HG03565 (cell line): ENCODE measurements around the gene ANAPC1.
A peak's percentile ranks its signal among the peaks of the same experiment; 100 is the strongest.
"Not testable (repeated sequence)": the region's sequence is repeated elsewhere in the genome, so short reads cannot be mapped to it uniquely, and the experiment has no call there.

Experiments used
- ATAC-seq: cut with Tn5 transposase; IDR thresholded peaks from one replicate; pipeline ENCODE4 v1.9.1; 2021; ENCODE audit warnings: mild to moderate bottlenecking, moderate library complexity; ENCODE audit not compliant: unreplicated experiment

ANAPC1 gene

GRCh38 chr2:111830479-111830878, 53.5 kb downstream of the ANAPC1 start:
- peak; percentile 87 for ATAC-seq

DNA sequence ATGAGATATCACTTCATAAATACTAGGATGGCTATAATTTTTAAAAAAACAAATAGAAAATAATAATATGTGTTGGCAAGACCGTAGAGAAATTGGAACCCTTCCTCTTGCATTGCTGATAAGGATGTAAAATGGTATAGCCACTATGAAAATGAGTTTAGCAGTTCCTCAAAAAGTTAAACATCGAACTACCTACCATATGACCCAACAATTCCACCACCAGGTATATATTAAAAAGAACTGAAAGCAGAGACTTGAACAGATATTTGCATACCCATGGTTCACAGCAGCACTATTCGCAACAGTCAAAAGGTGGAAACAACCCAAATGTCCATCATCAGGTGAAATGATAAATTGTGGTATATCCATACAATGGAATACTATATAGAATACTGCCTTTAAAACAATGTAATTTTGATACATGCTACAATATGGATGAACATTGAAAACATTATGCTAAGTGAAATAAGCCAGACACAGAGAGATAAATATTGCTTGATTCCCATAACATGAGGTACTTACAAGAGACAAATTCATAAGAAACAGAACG, 55.7 kb downstream of the ANAPC1 start:
- ATAC-seq, result not testable (repeated sequence)

GRCh38 chr2:111812970-111813622, 70.9 kb downstream of the ANAPC1 start:
- not testable (repeated sequence) for ATAC-seq

DNA sequence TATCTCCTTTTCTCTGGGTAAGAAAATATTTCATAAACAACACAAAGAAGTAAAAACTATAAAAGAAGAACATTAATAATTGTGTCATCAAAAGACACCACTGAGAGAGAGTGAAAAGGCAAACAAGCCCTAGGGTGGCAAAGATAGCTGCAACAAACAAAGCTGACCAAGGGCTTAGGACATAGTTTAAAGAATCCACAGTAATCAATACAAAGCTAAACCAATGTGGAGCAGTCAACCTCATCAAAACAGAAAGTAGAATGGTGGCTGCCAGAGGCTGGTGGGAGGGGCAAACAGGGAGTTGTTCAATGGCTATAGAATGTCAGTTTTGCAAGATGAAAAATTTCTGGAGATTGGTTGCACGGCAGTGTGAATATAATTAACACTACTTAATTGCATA, 93.4 kb downstream of the ANAPC1 start:
- ATAC-seq, result not testable (repeated sequence)

DNA sequence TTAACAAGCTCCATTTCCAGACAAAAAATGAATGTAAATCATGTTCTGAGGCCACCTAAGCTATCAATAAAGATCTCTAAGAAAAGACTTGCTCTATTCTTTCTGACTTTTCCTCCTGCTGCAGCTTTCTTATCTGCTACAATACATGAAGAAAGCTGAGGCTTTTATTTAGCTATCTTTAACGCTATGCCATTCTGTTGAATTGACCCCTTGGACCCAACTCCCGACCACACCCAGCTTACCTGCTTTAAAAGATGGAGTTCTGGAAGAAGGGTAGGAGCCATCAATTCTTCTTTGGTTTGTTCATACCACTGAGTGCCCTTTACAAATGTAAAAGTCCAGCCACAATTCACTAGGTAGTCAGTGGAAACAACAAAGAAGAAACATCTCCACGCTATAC, 99.9 kb downstream of the ANAPC1 start:
- not testable (repeated sequence) for ATAC-seq

DNA sequence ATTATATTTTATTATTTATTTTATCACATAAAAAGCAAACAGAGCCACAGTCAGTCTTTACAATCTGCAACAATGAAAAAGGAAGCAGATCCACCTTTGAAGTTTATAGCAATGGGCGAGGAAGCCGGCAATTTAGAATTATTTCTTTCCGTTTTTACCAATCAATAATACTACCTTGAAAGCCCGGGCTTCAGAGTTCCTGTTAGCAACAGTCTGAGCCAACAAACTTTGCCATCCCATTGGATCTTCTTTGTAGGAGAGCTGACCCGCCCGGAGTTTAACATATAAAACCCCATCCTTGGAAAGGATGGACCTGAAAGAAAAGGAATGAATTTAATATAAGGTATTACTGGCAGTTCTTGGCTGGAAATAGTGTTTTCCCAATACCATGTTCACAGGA, 101.8 kb downstream of the ANAPC1 start:
- not testable (repeated sequence) for ATAC-seq

- ATAC-seq, result not testable (repeated sequence)
Measured at GRCh38 chr2:111781443-111782094, 102.4 kb downstream of the ANAPC1 start.

GRCh38 chr2:111777155-111777554, 106.8 kb downstream of the ANAPC1 start:
- not testable (repeated sequence) for ATAC-seq

DNA sequence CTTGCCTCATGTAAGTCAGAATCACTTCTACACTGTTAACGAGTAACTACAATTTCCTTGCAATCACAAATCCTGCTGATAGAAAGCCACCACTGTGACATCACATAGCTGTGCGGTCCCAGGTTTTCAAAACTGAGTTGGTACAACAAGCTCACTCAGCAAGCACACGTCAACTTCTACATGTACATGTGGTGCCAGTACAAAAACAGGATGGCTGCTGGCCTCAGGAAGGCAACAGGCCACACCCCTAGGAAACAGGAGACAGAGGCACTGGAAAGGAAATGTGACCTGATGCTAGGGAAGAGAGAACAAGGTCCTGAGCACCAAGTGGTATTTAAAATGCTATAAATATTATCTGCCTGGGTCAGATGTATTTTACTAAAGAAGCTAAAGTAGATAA, 107.7 kb downstream of the ANAPC1 start:
- ATAC-seq, result not testable (repeated sequence)

DNA sequence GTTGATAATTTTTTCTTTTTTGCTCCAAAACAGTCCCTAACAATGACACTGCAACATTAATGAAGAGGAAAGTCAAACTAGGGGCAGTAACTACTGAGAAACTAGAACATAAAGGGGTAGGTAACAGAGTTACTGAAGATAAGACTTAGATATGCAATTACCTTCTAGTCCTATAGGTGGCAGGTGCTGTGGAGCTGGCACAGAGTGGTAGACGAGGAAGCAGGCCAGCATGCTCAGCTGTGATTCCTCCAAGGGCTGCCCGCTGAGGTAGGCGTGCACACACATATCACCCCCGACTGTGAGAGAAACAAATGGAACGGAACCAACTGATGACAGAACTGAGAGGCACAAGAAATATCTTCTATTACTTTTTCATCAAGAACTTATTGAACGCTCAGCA, 111.8 kb downstream of the ANAPC1 start:
- not testable (repeated sequence) for ATAC-seq

DNA sequence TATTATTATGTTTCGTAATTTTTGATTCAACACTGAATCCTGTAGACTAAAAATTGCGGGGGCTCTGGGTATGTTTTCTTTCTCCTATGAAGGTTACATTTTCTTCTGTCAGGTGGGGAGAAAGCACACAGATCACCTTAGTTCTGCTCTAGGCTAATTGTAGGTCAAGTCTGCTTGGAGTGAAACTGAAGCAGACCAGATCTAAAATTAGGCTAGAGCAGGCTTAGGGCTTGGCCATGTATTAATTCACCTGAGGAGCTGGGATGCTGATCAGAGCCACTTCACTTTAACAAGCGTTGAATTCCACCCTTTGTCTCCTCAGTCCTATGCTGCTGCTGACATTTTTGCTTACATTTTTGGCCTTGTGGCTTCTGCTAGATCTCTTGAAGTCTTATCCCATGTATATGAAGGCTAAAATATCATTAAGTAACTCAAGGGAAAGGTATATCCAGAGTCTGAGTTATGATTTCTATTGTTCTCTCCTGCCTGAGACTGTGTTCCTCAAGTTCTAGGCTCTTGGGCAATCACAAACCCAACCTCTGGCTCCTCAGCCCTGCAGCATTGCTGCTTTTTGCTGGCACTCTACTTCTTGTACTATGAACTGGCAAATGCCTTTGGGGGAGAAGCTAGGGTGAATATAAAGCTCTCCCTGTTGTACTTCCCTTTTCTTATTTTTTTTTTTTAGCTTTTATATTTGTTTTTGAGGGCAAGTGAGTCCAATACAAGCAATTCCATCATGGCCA, 112.9 kb downstream of the ANAPC1 start:
- not testable (repeated sequence) for ATAC-seq

DNA sequence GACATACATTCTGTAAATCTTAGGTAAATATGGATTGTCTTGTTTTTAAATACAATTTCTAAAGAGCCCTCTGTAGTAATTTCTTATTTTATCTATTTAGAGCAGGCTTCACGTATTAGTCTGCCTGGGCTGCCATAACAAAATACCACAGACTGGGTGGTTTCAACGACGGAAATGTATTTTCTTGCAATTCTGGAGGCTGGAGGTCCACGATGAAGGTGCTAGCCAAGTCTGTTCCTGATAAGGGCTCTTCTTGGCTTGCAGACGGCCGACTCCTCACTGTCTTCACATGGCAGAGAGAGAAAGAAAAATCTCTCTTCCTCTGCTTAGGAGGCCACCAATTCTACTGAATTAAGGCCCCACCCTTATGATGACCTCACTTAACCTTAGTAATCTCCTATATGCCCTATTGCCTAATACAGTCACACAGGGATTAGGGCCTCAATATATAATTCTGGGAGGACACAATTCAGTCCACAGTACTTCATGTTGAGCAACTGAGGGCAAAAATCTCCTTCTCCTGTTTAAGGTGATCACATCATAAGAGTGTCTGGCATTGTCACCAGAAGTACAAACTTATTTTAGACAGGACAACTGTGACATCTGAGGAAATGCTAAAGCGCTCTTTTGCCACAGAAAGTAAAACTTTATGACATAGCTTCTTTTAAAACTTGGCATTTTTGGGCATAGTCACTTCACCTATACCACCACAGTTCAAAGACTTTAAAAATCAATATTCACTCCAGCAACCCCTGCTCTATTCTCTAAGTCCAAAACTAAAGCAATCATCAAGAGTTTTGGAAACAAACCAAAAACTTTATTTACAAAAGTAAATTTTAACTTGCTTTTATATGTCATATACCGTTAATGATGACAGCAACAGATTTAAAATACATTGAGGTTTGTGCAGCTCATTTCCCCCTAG, 115.5 kb downstream of the ANAPC1 start:
- ATAC-seq, result not testable (repeated sequence)

DNA sequence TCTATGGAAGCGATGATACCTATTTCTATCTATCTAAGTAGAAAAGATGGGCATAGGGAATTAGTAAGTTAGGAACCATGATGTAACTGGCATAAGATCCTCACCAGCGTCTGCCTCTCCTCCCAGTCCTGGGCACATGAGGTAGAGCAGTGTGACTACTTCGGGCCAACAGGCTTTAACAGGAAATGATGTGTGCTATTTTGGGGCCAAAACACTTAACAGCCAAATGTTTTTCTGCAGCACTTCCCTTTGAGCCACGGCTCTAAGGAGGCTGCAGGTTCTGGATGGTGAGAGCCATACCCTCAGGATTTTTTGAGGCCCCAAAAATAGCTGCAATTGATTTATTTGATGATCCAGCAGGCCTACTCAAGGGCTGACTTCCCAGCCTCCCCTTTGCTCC, 116.9 kb downstream of the ANAPC1 start:
- not testable (repeated sequence) for ATAC-seq

- not testable (repeated sequence) for ATAC-seq
Measured at GRCh38 chr2:111766295-111766694, 117.7 kb downstream of the ANAPC1 start.

GRCh38 chr2:111764151-111764550, 119.8 kb downstream of the ANAPC1 start:
- ATAC-seq, result not testable (repeated sequence)

GRCh38 chr2:111760697-111761284, 123.2 kb downstream of the ANAPC1 start:
- not testable (repeated sequence) for ATAC-seq

DNA sequence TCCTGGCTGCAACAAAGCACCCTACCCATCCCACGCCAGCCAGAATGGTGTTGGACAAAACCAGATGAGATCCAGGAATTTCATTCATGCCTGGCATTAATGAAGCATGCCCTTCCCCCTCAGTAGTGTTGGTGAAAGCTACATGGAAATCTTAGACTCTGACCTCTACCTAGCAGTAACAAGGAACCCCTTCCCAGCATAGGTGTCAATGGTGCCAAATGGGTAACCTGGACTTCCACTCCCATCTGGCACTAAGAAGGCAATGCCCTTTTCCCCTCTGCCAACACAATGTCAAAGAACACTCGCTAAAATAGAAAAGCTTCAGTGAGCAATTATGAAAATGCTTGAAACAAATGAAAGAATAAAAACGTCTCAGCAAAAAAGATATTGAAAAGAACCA, 131.5 kb downstream of the ANAPC1 start:
- ATAC-seq, result not testable (repeated sequence)

DNA sequence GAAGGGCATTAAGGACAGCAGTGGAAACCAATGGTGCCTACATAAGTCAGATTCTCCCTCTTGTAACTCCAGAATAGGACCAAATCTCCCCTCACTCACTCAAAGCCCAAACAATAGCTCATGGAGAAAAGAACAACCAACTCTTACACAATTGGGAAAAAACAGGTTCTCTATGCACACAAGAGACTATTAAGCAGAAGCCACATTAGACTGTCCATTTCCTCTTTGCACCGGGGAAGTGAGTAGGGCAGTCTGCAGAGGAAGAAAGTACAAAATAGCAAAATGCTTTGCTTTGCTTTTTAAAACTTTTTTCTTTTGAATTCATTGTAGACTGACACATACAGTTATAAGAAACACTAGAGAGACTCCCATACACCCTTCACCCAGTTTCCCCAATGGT, 133.4 kb downstream of the ANAPC1 start:
- ATAC-seq, result not testable (repeated sequence)

- not testable (repeated sequence) for ATAC-seq
Measured at GRCh38 chr2:111748429-111748828, 135.6 kb downstream of the ANAPC1 start.
